Spleen (tissue), 11 donors: ENCODE data around the gene SHF. TPM values are rescaled to one million over a fixed set of nuclear protein-coding genes. Genes with fewer than 3 reads are reported as not detected.
A peak's percentile ranks its signal among the peaks of the same experiment; 100 is the strongest.

Experiments
- DNase-seq: peaks from one replicate; pipeline ENCODE4 v3.0.0-alpha.2; 2020
- H3K27ac ChIP-seq, 8 donors: fragments of 200-600 bp; sonication (generic) in 7 of 8; 1 replicate in 4 of 8; 2 replicates in 4 of 8; pipeline versions ENCODE4 v1.5.0 to v1.8.0; 2016 to 2021; ENCODE audit warnings: inconsistent platforms in 4 of 8, mild to moderate bottlenecking in 4 of 8, moderate library complexity in 1 of 8
- H3K27me3 ChIP-seq, 7 donors: fragments of 200-600 bp; sonication (generic) in 6 of 7; replicated peaks in 1 of 7; 1 replicate in 4 of 7; 2 replicates in 3 of 7; pipeline versions ENCODE4 v1.5.0 to v1.8.0; 2016 to 2021; ENCODE audit warnings: inconsistent platforms in 3 of 7, mild to moderate bottlenecking in 1 of 7
- H3K36me3 ChIP-seq, 6 donors: fragments of 200-600 bp; sonication (generic) in 5 of 6; 1 replicate in 4 of 6; 2 replicates in 2 of 6; pipeline versions ENCODE4 v1.5.0 to v1.8.0; 2016 to 2021; ENCODE audit warnings: inconsistent platforms in 2 of 6
- H3K4me1 ChIP-seq, 6 donors: fragments of 200-600 bp; sonication (generic) in 5 of 6; 1 replicate in 3 of 6; 2 replicates in 3 of 6; pipeline versions ENCODE4 v1.5.0 to v1.8.0; 2016 to 2021; ENCODE audit warnings: inconsistent platforms in 3 of 6
- H3K4me3 ChIP-seq, 8 donors: fragments of 200-600 bp; sonication (generic) in 7 of 8; 1 replicate in 4 of 8; 2 replicates in 4 of 8; pipeline versions ENCODE4 v1.5.0 to v1.8.0; 2016 to 2021; ENCODE audit warnings: inconsistent platforms in 4 of 8, mild to moderate bottlenecking in 4 of 8, moderate library complexity in 2 of 8
- H3K9me3 ChIP-seq, 8 donors: fragments of 200-600 bp; sonication (generic) in 7 of 8; 1 replicate in 4 of 8; 2 replicates in 4 of 8; pipeline versions ENCODE4 v1.5.0 to v1.8.0; 2016 to 2021; ENCODE audit warnings: inconsistent platforms in 4 of 8
- POLR2A ChIP-seq, 3 donors: fragments of 450-650 bp; IDR thresholded peaks; one replicate each; pipeline ENCODE4 v1.5.1; 2017; ENCODE audit warnings: antibody characterized with exemption in 3 of 3, mild to moderate bottlenecking in 1 of 3
- POLR2AphosphoS5 ChIP-seq, 3 donors: sonication (generic); formaldehyde crosslinking; IDR thresholded peaks; one replicate each; pipeline ENCODE4 v1.5.1; 2017; ENCODE audit warnings: antibody characterized with exemption in 3 of 3
- WGBS, 5 donors: extraction: QIAGEN DNeasy Blood & Tissue Kit in 3 of 5; methylation state at CpG; one replicate each; pipeline versions ENCODE4 v1.1.5 to v1.1.7; 2013 to 2018; 5-methylcytosine and 5-hydroxymethylcytosine counted together
- intact Hi-C: fragments of 100-400 bp; cut with DNase I; formaldehyde crosslinking; loops from one replicate; pipeline ENCODE4 v1.15.0; 2023; ENCODE audit warnings: low total_unique reads
- polyA plus RNA-seq, 3 donors: library from polyadenylated mRNA; stranded (reverse); fragments of 200-250 nt; gene quantifications; one replicate each; pipeline ENCODE4 v1.2.1, GENCODE V29; 2013
- total RNA-seq, 7 donors: library from RNA; depleted of rRNA in 3 of 7; stranded (reverse); fragments of >200 nt in 3 of 7; fragmentation: NEBNext Ultra II Directional in 4 of 7; extraction: Animal tissue kit (Norgen Biotek cat#: 25700) in 4 of 7; gene quantifications; one replicate each; pipeline versions ENCODE4 v1.1.0 to v1.2.1, GENCODE V29; 2016 to 2021
- TF ChIP-seq, protein P1 (sequence below), 11 experiments: fragments of 200-600 bp in 7 of 11; fragments of 450-650 bp in 4 of 11; sonication (generic) in 4 of 11; IDR thresholded peaks in 8 of 11; conservative IDR thresholded peaks in 3 of 11; 1 replicate in 7 of 11; 2 replicates in 4 of 11; pipeline versions ENCODE4 v1.4.0 to v1.8.0; 2016 to 2021; ENCODE audit warnings: antibody characterized with exemption in 11 of 11, inconsistent platforms in 4 of 11, mild to moderate bottlenecking in 1 of 11
- donor health status: healthy with polysubstance abuse.
- donor health status: DM: no; HTN: no; CAD: no; lungs with moderate emphysema.
- donor health status: DM: no; HTN: no; CAD: no.
- donor health status: Bipolar disorder and iron deficiency.
- donor health status: healthy.
- donor health status: DM: no; HTN: no; CAD: no.
- donor health status: DM: yes; HTN: yes; CAD: no.

The SHF gene
- total and polyA plus RNA-seq, 10 donors, result 1.9 to 8.8 (median 5.7) TPM

DNA sequence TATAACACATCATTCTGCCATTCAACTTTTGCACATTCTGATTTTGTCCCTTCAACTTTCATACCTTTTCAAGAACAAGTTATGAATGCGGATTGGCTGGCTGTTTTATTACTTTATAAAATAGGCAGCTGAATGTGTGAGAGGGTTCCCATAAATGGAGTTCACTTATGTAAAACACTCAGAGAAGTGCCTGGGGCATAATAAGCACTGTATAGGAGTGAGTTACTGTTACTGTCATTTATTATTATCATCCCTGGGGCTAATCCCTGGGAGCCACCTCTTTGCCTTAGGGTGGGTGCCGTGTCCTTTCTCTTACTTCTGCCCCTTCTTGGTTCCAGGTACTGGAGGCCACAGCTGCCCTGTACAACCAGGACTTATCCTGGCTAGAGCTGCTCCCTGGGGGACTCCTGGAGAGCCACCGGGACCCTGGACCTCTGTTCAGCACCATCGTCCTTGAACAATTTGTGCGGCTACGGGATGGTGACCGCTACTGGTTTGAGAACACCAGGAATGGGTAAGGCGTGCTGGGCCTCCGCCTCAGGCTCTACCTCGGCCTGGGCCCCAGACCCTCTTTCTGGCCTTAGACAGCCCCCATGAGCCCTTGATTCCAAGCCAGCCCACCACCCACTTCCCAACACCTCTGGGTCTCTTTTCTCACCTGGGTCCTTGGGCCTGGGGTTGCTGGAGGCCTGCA, 47.1 kb downstream of the SHF start:
- Histone ChIP-seq H3K36me3 (no peaks in the 10 kb centered on the region), H3K27ac (no peak overlapping the region)

DNA sequence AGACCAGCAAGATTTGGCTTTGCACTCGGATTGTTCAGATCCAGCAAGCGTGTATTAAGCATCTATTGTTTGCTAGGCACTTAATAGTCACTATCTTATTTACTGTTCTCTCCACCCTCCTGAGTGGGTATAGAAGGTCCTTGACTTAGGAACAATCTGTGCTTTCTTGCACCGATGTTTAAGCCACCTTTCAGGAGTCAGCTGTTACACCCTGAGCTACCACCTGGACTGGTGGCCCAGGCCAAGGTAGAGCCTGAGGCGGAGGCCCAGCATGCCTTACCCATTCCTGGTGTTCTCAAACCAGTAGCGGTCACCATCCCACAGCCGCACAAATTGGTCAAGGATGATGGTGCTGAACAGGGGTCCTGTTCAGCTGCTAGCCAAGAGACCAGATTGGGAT, 48.0 kb downstream of the SHF start:
- H3K4me1 ChIP-seq, result peaks cover 0 to 15% (median 6%) of the 10 kb centered on the region in 6 donors
- peaks cover 0 to 44% (median 15%) of the 10 kb centered on the region in 7 donors for H3K27me3 ChIP-seq
- H3K9me3 ChIP-seq, result no peaks in the 10 kb centered on the region
- H3K4me3 ChIP-seq, result no peak overlapping the region
- intact Hi-C loops, result no loop called here
- H3K36me3 ChIP-seq, result no peaks in the 10 kb centered on the region
- H3K27ac ChIP-seq, result no peak overlapping the region
- peak; percentile 42 for DNase-seq
- TF ChIP-seq POLR2AphosphoS5 (IDR thresholded peaks at IDR 0.05) (no peak), POLR2A (IDR thresholded peaks at IDR 0.05) (no peak)
- TF ChIP-seq, protein P1, sequence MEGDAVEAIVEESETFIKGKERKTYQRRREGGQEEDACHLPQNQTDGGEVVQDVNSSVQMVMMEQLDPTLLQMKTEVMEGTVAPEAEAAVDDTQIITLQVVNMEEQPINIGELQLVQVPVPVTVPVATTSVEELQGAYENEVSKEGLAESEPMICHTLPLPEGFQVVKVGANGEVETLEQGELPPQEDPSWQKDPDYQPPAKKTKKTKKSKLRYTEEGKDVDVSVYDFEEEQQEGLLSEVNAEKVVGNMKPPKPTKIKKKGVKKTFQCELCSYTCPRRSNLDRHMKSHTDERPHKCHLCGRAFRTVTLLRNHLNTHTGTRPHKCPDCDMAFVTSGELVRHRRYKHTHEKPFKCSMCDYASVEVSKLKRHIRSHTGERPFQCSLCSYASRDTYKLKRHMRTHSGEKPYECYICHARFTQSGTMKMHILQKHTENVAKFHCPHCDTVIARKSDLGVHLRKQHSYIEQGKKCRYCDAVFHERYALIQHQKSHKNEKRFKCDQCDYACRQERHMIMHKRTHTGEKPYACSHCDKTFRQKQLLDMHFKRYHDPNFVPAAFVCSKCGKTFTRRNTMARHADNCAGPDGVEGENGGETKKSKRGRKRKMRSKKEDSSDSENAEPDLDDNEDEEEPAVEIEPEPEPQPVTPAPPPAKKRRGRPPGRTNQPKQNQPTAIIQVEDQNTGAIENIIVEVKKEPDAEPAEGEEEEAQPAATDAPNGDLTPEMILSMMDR (IDR thresholded peaks at IDR 0.05 in 8 of 11, conservative IDR thresholded peaks at IDR 0.05 in 3 of 11), result no peak
- 84 to 95% (median 91%) methylated on average over 6 of the region's 6 CpGs for WGBS, 5 donors

More for the DNA sequence above, 47.1 kb downstream of the SHF start:
- H3K9me3 ChIP-seq, result no peaks in the 10 kb centered on the region
- H3K27me3 ChIP-seq, result peaks cover 0 to 35% (median 8%) of the 10 kb centered on the region in 7 donors
- intact Hi-C loops, result no loop called here
- TF ChIP-seq, protein P1 (IDR thresholded peaks at IDR 0.05 in 8 of 11, conservative IDR thresholded peaks at IDR 0.05 in 3 of 11), result no peak
- TF ChIP-seq POLR2A (IDR thresholded peaks at IDR 0.05) (no peak), POLR2AphosphoS5 (IDR thresholded peaks at IDR 0.05) (no peak)
- no peak overlapping the region for H3K4me3 ChIP-seq
- 87 to 100% (median 93%) methylated on average over 10 of the region's 10 CpGs for WGBS, 5 donors
- peak; percentile 41 for DNase-seq
- peaks cover 0 to 8% (median 0%) of the 10 kb centered on the region in 6 donors for H3K4me1 ChIP-seq

DNA sequence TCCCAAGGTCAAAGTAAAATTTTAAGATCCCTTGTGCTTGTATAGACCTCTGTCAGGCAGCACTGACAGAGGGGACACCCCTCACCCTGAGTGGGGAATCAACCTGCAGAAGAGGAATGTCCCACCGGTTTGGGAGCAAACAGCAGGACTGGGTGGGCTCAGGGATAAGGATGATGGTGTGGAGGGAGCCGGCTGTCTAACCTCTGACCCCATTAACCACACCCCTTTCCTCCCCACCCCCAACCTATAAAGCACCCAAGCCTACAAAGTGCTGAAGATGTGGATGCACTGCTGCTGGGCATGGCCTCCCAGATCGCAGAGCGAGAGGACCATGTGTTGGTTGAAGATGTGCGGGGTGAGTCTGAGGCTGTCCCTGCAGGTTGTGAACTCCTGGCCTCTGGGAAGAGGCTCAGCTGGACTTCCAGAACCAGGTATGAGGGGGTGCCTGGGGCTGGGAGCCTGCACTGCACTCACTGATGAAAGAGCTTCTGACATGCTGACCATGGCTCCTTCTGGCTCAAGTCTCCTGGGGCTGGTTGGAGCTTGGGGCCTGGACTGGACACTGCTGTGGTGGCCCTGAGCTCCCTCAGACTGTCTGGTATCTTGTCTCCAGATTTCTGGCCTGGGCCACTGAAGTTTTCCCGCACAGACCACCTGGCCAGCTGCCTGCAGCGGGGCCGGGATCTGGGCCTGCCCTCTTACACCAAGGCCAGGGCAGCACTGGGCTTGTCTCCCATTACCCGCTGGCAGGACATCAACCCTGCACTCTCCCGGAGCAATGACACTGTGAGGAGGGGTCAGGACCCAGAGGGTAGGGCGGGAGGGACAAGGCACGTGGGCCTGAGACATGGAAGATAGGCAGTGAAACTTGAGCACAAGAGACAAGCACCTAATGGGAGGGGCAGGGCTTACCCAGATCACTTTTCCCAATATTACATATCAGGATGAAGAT, 48.7 kb downstream of the SHF start:
- no peak for TF ChIP-seq POLR2A (IDR thresholded peaks at IDR 0.05)
- TF ChIP-seq, protein P1 (IDR thresholded peaks at IDR 0.05 in 8 of 11, conservative IDR thresholded peaks at IDR 0.05 in 3 of 11), result no peak
- no peak for TF ChIP-seq POLR2AphosphoS5 (IDR thresholded peaks at IDR 0.05)
- H3K36me3 ChIP-seq, result no peaks in the 10 kb centered on the region
- intact Hi-C loops, result no loop called here
- no peak overlapping the region for H3K27ac ChIP-seq
- H3K4me1 ChIP-seq, result peaks cover 0 to 17% (median 7%) of the 10 kb centered on the region in 6 donors
- H3K9me3 ChIP-seq, result no peaks in the 10 kb centered on the region
- peaks cover 0 to 50% (median 22%) of the 10 kb centered on the region in 7 donors for H3K27me3 ChIP-seq
- no peak overlapping the region for H3K4me3 ChIP-seq
- WGBS, 5 donors, result 76 to 89% (median 82%) methylated on average over 9 to 12 of the region's 12 CpGs
- DNase-seq, result peak; percentile 68
